HEK293 (cell line): ENCODE results near the gene NECTIN2.

Source experiments
- CTCF ChIA-PET: fragments of 350-600 bp; formaldehyde crosslinking; extraction: SDS; loops from one replicate; lab custom pipeline; 2021; ENCODE audit warnings: antibody characterized with exemption; lab: Yijun Ruan, JAX
- POLR2A ChIA-PET: fragments of 300-600 bp; formaldehyde crosslinking; extraction: SDS; loops from one replicate; lab custom pipeline; 2020; ENCODE audit warnings: antibody characterized with exemption, inconsistent platforms; lab: Yijun Ruan, JAX
- H3K27ac ChIP-seq: fragments of 200-500 bp; sonication (Bioruptor generic); 2 replicates; pipeline ENCODE4 v1.5.1; 2014; ENCODE audit warnings: low read depth, low read length, control low read depth, inconsistent platforms; ENCODE audit errors: extremely low read depth
- H3K36me3 ChIP-seq, 2 experiments: fragments of 200-500 bp in 1 of 2; sonication (Bioruptor generic) in 1 of 2; 1 replicate in 1 of 2; 2 replicates in 1 of 2; pipeline ENCODE4 v1.5.1; 2014 to 2017; ENCODE audit warnings: inconsistent platforms in 2 of 2, low read length in 2 of 2; ENCODE audit not compliant: control insufficient read depth in 2 of 2, insufficient read depth in 1 of 2
- H3K4me1 ChIP-seq: fragments of 200-500 bp; sonication (Bioruptor generic); 2 replicates; pipeline ENCODE4 v1.5.1; 2014; ENCODE audit warnings: mild to moderate bottlenecking, low read length, inconsistent platforms; ENCODE audit not compliant: control insufficient read depth, insufficient read depth
- H3K4me3 ChIP-seq: 2 replicates; pipeline ENCODE4 v1.5.1; 2011; ENCODE audit warnings: low read depth, mild to moderate bottlenecking, control low read depth, low read length, moderate library complexity
- H3K9me3 ChIP-seq: fragments of 200-500 bp; sonication (Bioruptor generic); 2 replicates; pipeline ENCODE4 v1.5.1; 2014; ENCODE audit warnings: low read depth, low read length, inconsistent platforms; ENCODE audit not compliant: control insufficient read depth, insufficient read depth
- CTCF ChIP-seq: fragments of 450-650 bp; formaldehyde crosslinking; IDR thresholded peaks from 2 replicates; pipeline ENCODE4 v1.5.1; 2016; ENCODE audit warnings: missing biosample characterization, missing genetic modification characterization
- GLIS1 ChIP-seq: fragments of 450-650 bp; formaldehyde crosslinking; IDR thresholded peaks from 2 replicates; pipeline ENCODE4 v1.5.1; 2016; ENCODE audit warnings: missing biosample characterization, missing genetic modification characterization
- KLF8 ChIP-seq: fragments of 450-650 bp; formaldehyde crosslinking; IDR thresholded peaks from 2 replicates; pipeline ENCODE4 v1.5.1; 2016; ENCODE audit warnings: missing biosample characterization, missing genetic modification characterization
- SALL2 ChIP-seq: fragments of 450-650 bp; formaldehyde crosslinking; IDR thresholded peaks from 2 replicates; pipeline ENCODE4 v1.5.0; 2017; ENCODE audit warnings: missing biosample characterization, mild to moderate bottlenecking, missing genetic modification characterization, borderline replicate concordance
- SCRT1 ChIP-seq: fragments of 450-650 bp; formaldehyde crosslinking; IDR thresholded peaks from 2 replicates; pipeline ENCODE4 v1.5.1; 2016; ENCODE audit warnings: missing biosample characterization, missing genetic modification characterization, borderline replicate concordance
- SP3 ChIP-seq: fragments of 450-650 bp; formaldehyde crosslinking; IDR thresholded peaks from 2 replicates; pipeline ENCODE4 v1.5.1; 2016; ENCODE audit warnings: missing biosample characterization, missing genetic modification characterization
- SP7 ChIP-seq: fragments of 450-650 bp; formaldehyde crosslinking; IDR thresholded peaks from 2 replicates; pipeline ENCODE4 v1.5.1; 2016; ENCODE audit warnings: missing biosample characterization, missing genetic modification characterization
- TRIM28 ChIP-seq: IDR thresholded peaks from 2 replicates; pipeline ENCODE4 v1.6.1; 2011; ENCODE audit warnings: low read length, control low read depth, borderline replicate concordance
- ZBTB20 ChIP-seq: fragments of 450-650 bp; formaldehyde crosslinking; IDR thresholded peaks from 2 replicates; pipeline ENCODE4 v1.5.1; 2016; ENCODE audit warnings: missing biosample characterization, missing genetic modification characterization
- ZBTB44 ChIP-seq: fragments of 450-650 bp; IDR thresholded peaks from 2 replicates; pipeline ENCODE4 v1.5.1; 2018; ENCODE audit warnings: missing biosample characterization, mild to moderate bottlenecking, missing genetic modification characterization
- ZBTB7A ChIP-seq: fragments of 450-650 bp; formaldehyde crosslinking; IDR thresholded peaks from 2 replicates; pipeline ENCODE4 v1.5.1; 2016; ENCODE audit warnings: low read depth, missing biosample characterization, missing genetic modification characterization
- ZIC2 ChIP-seq: fragments of 450-650 bp; formaldehyde crosslinking; IDR thresholded peaks from 2 replicates; pipeline ENCODE4 v1.5.1; 2016; ENCODE audit warnings: missing biosample characterization, missing genetic modification characterization
- ZNF114 ChIP-seq: fragments of 450-650 bp; formaldehyde crosslinking; IDR thresholded peaks from 2 replicates; pipeline ENCODE4 v1.5.0; 2017; ENCODE audit warnings: missing biosample characterization, missing genetic modification characterization
- ZNF202 ChIP-seq: fragments of 450-650 bp; formaldehyde crosslinking; IDR thresholded peaks from 2 replicates; pipeline ENCODE4 v1.5.1; 2016; ENCODE audit warnings: missing biosample characterization, missing genetic modification characterization, borderline replicate concordance
- ZNF23 ChIP-seq: fragments of 450-650 bp; formaldehyde crosslinking; IDR thresholded peaks from 2 replicates; pipeline ENCODE4 v1.5.1; 2016; ENCODE audit warnings: missing biosample characterization, missing genetic modification characterization, borderline replicate concordance
- ZNF302 ChIP-seq: fragments of 450-650 bp; formaldehyde crosslinking; IDR thresholded peaks from 2 replicates; pipeline ENCODE4 v1.5.1; 2016; ENCODE audit warnings: missing biosample characterization, missing genetic modification characterization, low read depth
- ZNF335 ChIP-seq: fragments of 450-650 bp; formaldehyde crosslinking; conservative IDR thresholded peaks from 2 replicates; pipeline ENCODE4 v1.5.1; 2016; ENCODE audit warnings: missing biosample characterization, missing genetic modification characterization
- ZNF433 ChIP-seq: fragments of 450-650 bp; formaldehyde crosslinking; IDR thresholded peaks from 2 replicates; pipeline ENCODE4 v1.5.1; 2016; ENCODE audit warnings: missing biosample characterization, missing genetic modification characterization, low read depth
- ZNF48 ChIP-seq: fragments of 450-650 bp; formaldehyde crosslinking; IDR thresholded peaks from 2 replicates; pipeline ENCODE4 v1.5.1; 2016; ENCODE audit warnings: missing biosample characterization, missing genetic modification characterization
- ZNF664 ChIP-seq: fragments of 450-650 bp; formaldehyde crosslinking; IDR thresholded peaks from 2 replicates; pipeline ENCODE4 v1.5.1; 2016; ENCODE audit warnings: missing biosample characterization, missing genetic modification characterization
- ZNF701 ChIP-seq: fragments of 450-650 bp; formaldehyde crosslinking; IDR thresholded peaks from 2 replicates; pipeline ENCODE4 v1.5.1; 2016; ENCODE audit warnings: missing biosample characterization, missing genetic modification characterization
- ZNF791 ChIP-seq: fragments of 450-650 bp; formaldehyde crosslinking; IDR thresholded peaks from 2 replicates; pipeline ENCODE4 v1.5.1; 2016; ENCODE audit warnings: missing biosample characterization, missing genetic modification characterization
- ZNF830 ChIP-seq: fragments of 450-650 bp; IDR thresholded peaks from 2 replicates; pipeline ENCODE4 v1.5.0; 2018; ENCODE audit warnings: missing biosample characterization, missing genetic modification characterization, low read depth, mild to moderate bottlenecking, moderate library complexity
- ZNF837 ChIP-seq: fragments of 450-650 bp; formaldehyde crosslinking; IDR thresholded peaks from 2 replicates; pipeline ENCODE4 v1.5.1; 2016; ENCODE audit warnings: missing biosample characterization, missing genetic modification characterization
- TF ChIP-seq, protein P1 (sequence below): fragments of 450-650 bp; formaldehyde crosslinking; IDR thresholded peaks from 2 replicates; pipeline ENCODE4 v1.5.1; 2016; ENCODE audit warnings: missing biosample characterization, missing genetic modification characterization
- TF ChIP-seq, protein P2 (sequence below): fragments of 450-650 bp; formaldehyde crosslinking; IDR thresholded peaks from 2 replicates; pipeline ENCODE4 v1.5.1; 2016; ENCODE audit warnings: missing biosample characterization, missing genetic modification characterization

NECTIN2 gene

GRCh38 chr19:44808463-44809371 is 37.4 kb upstream of the NECTIN2 start, which contains the start of gene BCAM (continued):
- TF ChIP-seq ZBTB44 (tag by site-specific recombination) = no peak
- TF ChIP-seq GLIS1 = peak; percentile 92
- TF ChIP-seq ZNF114 = no peak
- TF ChIP-seq SP7 (tag by site-specific recombination) = no peak
- TF ChIP-seq ZNF302 = no peak
- no peak for TF ChIP-seq ZNF202
- TF ChIP-seq ZNF335 = peak; percentile 77
- TF ChIP-seq SP3 = peak; percentile 46
- TF ChIP-seq ZNF664 (tag by site-specific recombination) = no peak

GRCh38 chr19:44809577-44810233 is 36.4 kb upstream of the NECTIN2 start:
- Histone ChIP-seq H3K4me1 (peaks cover 8% of the 10 kb centered on the region), H3K36me3 (peaks cover 0 to 21% of the 10 kb centered on the region in 2 experiments; a peak in 1 of 3 replicates), H3K9me3 (no peaks in the 10 kb centered on the region), H3K27ac (peak overlapping the region; percentile 64; the same call in 1 of the 2 replicates), H3K4me3 (no peak overlapping the region)
- POLR2A ChIA-PET = interaction anchor here (0.5 to 3.7 kb wide), 8 partner anchors 14 to 169 kb away, joined by 3 to 10 read pairs (median 4); partner anchors contain the start of gene NECTIN2
- CTCF ChIA-PET = interaction anchor here (0.5 to 3.2 kb wide), 7 partner anchors 12 to 120 kb away, joined by 3 to 17 read pairs (median 4); no protein-coding TSS in a partner anchor
- TF ChIP-seq ZNF830 (tag by site-specific recombination) (no peak), ZNF433 (tag by site-specific recombination) (no peak), TRIM28 (no peak), ZNF791 (tag by site-specific recombination) (no peak), SALL2 (tag by site-specific recombination) (no peak), CTCF (tag by site-specific recombination) (no peak), ZNF701 (tag by site-specific recombination) (no peak), ZBTB7A (tag by site-specific recombination) (no peak), ZBTB20 (tag by site-specific recombination) (no peak), ZNF837 (tag by site-specific recombination) (no peak), KLF8 (tag by site-specific recombination) (no peak), ZNF48 (tag by site-specific recombination) (no peak), SCRT1 (tag by site-specific recombination) (no peak), ZIC2 (tag by site-specific recombination) (no peak), ZNF23 (tag by site-specific recombination) (no peak)
- TF ChIP-seq, protein P1, sequence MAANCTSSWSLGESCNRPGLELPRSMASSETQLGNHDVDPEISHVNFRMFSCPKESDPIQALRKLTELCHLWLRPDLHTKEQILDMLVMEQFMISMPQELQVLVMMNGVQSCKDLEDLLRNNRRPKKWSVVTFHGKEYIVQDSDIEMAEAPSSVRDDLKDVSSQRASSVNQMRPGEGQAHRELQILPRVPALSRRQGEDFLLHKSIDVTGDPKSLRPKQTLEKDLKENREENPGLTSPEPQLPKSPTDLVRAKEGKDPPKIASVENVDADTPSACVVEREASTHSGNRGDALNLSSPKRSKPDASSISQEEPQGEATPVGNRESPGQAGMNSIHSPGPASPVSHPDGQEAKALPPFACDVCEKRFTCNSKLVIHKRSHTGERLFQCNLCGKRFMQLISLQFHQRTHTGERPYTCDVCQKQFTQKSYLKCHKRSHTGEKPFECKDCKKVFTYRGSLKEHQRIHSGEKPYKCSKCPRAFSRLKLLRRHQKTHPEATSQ (tag by site-specific recombination) = no peak
- TF ChIP-seq, protein P2, sequence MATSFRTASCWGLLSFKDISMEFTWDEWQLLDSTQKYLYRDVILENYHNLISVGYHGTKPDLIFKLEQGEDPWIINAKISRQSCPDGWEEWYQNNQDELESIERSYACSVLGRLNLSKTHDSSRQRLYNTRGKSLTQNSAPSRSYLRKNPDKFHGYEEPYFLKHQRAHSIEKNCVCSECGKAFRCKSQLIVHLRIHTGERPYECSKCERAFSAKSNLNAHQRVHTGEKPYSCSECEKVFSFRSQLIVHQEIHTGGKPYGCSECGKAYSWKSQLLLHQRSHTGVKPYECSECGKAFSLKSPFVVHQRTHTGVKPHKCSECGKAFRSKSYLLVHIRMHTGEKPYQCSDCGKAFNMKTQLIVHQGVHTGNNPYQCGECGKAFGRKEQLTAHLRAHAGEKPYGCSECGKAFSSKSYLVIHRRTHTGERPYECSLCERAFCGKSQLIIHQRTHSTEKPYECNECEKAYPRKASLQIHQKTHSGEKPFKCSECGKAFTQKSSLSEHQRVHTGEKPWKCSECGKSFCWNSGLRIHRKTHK = no peak
